ENCODE data around the gene CNTNAP1.
A peak's percentile ranks its signal among the peaks of the same experiment; 100 is the strongest.

The CNTNAP1 gene

GRCh38 chr17:42670789-42671657 is 11.3 kb upstream of the CNTNAP1 start:
- no peak for DNase-seq

GRCh38 chr17:42672038-42672437 is 10.3 kb upstream of the CNTNAP1 start:
- DNase-seq = no peak

GRCh38 chr17:42673266-42673884 is 9.0 kb upstream of the CNTNAP1 start:
- no peak for DNase-seq

- no peak for DNase-seq
These were observed 8.2 kb upstream of the CNTNAP1 start for GRCh38 chr17:42673885-42674754.

GRCh38 chr17:42674755-42675347 is 7.5 kb upstream of the CNTNAP1 start:
- DNase-seq = no peak

- DNase-seq = no peak
These were observed 6.9 kb upstream of the CNTNAP1 start for GRCh38 chr17:42675348-42675964.

GRCh38 chr17:42675965-42676423 is 6.3 kb upstream of the CNTNAP1 start:
- DNase-seq = no peak

GRCh38 chr17:42676424-42677011 is 5.8 kb upstream of the CNTNAP1 start, which contains the start of gene PLEKHH3:
Gene PLEKHH3 (minus strand): TSS chr17:42676994. CDS start chr17:42676563, 431 bp downstream.
- no peak for DNase-seq

GRCh38 chr17:42677012-42677857 is 5.1 kb upstream of the CNTNAP1 start:
- DNase-seq = peak; percentile 95

GRCh38 chr17:42677921-42678781 is 4.2 kb upstream of the CNTNAP1 start:
- DNase-seq = peak; percentile 90

- DNase-seq = no peak
These were observed 3.3 kb upstream of the CNTNAP1 start for GRCh38 chr17:42678951-42679491.

GRCh38 chr17:42679492-42680330 is 2.6 kb upstream of the CNTNAP1 start:
- DNase-seq = no peak

- no peak for DNase-seq
These were observed 2.0 kb upstream of the CNTNAP1 start for GRCh38 chr17:42680331-42680808.

GRCh38 chr17:42682722-42683403 is 532 bp downstream of the CNTNAP1 start:
- DNase-seq = no peak

GRCh38 chr17:42683407-42684034 is 1.2 kb downstream of the CNTNAP1 start:
- DNase-seq = no peak

- no peak for DNase-seq
These were observed 2.7 kb downstream of the CNTNAP1 start for GRCh38 chr17:42684929-42685556.

- no peak for DNase-seq
These were observed 3.5 kb downstream of the CNTNAP1 start for GRCh38 chr17:42685831-42686230.

All from GOT3 (cell line).